DOHH2 (cell line): ENCODE data around the gene IL20.

Source experiments
- CTCF ChIP-seq: fragments of 200-600 bp; sonication (generic); IDR thresholded peaks from one replicate; pipeline ENCODE4 v1.5.1; 2014; ENCODE audit warnings: antibody characterized with exemption, mild to moderate bottlenecking, low read depth, low read length; ENCODE audit not compliant: poor library complexity, severe bottlenecking
- EZH2phosphoT487 ChIP-seq: fragments of 200-600 bp; sonication (generic); IDR thresholded peaks from 2 replicates; pipeline ENCODE4 v1.6.1; 2017; ENCODE audit warnings: borderline replicate concordance, mild to moderate bottlenecking, antibody characterized with exemption, low read length, moderate library complexity, mixed read lengths

DNA sequence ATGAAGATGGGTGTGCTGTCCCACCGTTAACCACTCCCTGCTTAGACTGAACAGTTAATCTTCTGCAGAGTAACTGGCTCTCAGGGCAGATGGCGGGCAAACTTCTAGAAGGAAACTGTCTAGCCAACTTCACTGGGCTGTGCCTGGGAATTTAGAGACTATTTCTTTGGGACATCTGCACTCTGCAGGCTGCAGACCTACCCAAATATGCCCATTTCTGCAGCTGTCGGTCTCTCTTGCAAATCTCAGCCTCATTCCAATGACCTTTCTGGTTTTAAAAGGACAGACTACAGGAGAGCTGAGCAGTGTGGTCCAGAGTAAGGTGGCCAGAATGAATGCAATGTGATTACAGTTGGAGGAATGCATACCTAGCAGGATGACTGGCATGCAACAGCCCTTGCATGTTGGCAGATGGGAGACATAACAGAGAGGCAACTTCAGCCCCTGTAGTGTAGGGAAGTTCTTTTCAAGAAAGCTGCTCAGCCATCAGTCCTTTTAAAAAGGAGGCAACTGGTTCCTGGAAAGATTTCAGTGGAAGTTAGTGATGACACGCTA, 26.3 kb upstream of the IL20 start:
- TF ChIP-seq CTCF, result no peak
- no peak for TF ChIP-seq EZH2phosphoT487
